Caco-2 (cell line): ENCODE data around the gene ACTRT3. TPM values are rescaled to one million over a fixed set of nuclear protein-coding genes. Genes with fewer than 3 reads are reported as not detected.

Experiments used
- BruUV-seq: library from RNA; stranded (reverse); fragments of 400-500 nt; replicated peaks from 2 replicates; lab custom pipeline; 2021; lab: Mats Ljungman, UMichigan
- CTCF ChIA-PET: fragments of 300-600 bp; sonication (Branson Sonifier 250); formaldehyde crosslinking; loops from one replicate; lab custom pipeline; 2022; ENCODE audit warnings: antibody characterized with exemption; lab: Charles Lee
- POLR2A ChIA-PET: fragments of 300-600 bp; sonication (Branson Sonifier 250); formaldehyde crosslinking; loops from one replicate; lab custom pipeline; 2022; ENCODE audit warnings: antibody characterized with exemption; lab: Charles Lee
- DNase-seq, 2 experiments: peaks; one replicate each; pipeline versions ENCODE4 v3.0.0 to v3.0.0-alpha.2; 2020 to 2022
- H3K27me3 ChIP-seq: replicated peaks from 2 replicates; pipeline ENCODE4 v1.6.0; 2011; ENCODE audit warnings: low read length; ENCODE audit not compliant: control insufficient read depth, insufficient read depth
- H3K36me3 ChIP-seq: 2 replicates; pipeline ENCODE4 v1.5.1; 2011; ENCODE audit warnings: low read length; ENCODE audit not compliant: control insufficient read depth, insufficient read depth
- H3K4me1 ChIP-seq: fragments of 250-450 bp; sonication (Bioruptor Pico); 2 replicates; pipeline ENCODE4 v1.5.1; 2020; ENCODE audit warnings: mild to moderate bottlenecking
- H3K4me3 ChIP-seq: 2 replicates; pipeline ENCODE4 v1.5.1; 2011; ENCODE audit warnings: low read depth, mild to moderate bottlenecking, control low read depth, low read length
- H3K9me3 ChIP-seq: fragments of 250-450 bp; sonication (Bioruptor Pico); 2 replicates; pipeline ENCODE4 v1.5.1; 2020; ENCODE audit warnings: mild to moderate bottlenecking, moderate library complexity
- H3K27ac Mint-ChIP-seq: one replicate; pipeline ENCODE4 v1.8.0; 2022; ENCODE audit warnings: mixed read lengths; ENCODE audit not compliant: unreplicated experiment
- H3K27me3 Mint-ChIP-seq: one replicate; pipeline ENCODE4 v1.8.0; 2022; ENCODE audit warnings: mixed read lengths; ENCODE audit not compliant: insufficient read depth, unreplicated experiment
- H3K36me3 Mint-ChIP-seq: one replicate; pipeline ENCODE4 v1.8.0; 2022; ENCODE audit warnings: mild to moderate bottlenecking, mixed read lengths; ENCODE audit not compliant: insufficient read depth, unreplicated experiment
- H3K4me1 Mint-ChIP-seq: one replicate; pipeline ENCODE4 v1.8.0; 2022; ENCODE audit warnings: low read depth, mixed read lengths; ENCODE audit not compliant: unreplicated experiment
- H3K4me3 Mint-ChIP-seq: one replicate; pipeline ENCODE4 v1.8.0; 2022; ENCODE audit warnings: mild to moderate bottlenecking, moderate library complexity, mixed read lengths; ENCODE audit not compliant: unreplicated experiment
- H3K9me3 Mint-ChIP-seq: one replicate; pipeline ENCODE4 v1.8.0; 2022; ENCODE audit warnings: mixed read lengths; ENCODE audit not compliant: unreplicated experiment
- intact Hi-C: fragments of 100-400 bp; cut with micrococcal nuclease; formaldehyde crosslinking; loops from one replicate; pipeline ENCODE4 v1.10.0; 2022; ENCODE audit not compliant: unreplicated experiment
- total RNA-seq: library from RNA; stranded (reverse); gene quantifications from 2 replicates; pipeline ENCODE4 v1.2.3, GENCODE V29; 2022
- TF ChIP-seq, protein P1 (sequence below), 2 experiments: fragments of 200-600 bp in 1 of 2; IDR thresholded peaks; 1 replicate in 1 of 2; 2 replicates in 1 of 2; pipeline versions ENCODE4 v1.5.1 to v1.8.0; 2011 to 2022; ENCODE audit warnings: antibody characterized with exemption in 1 of 2, control low read depth in 1 of 2, inconsistent platforms in 1 of 2, low read depth in 1 of 2, low read length in 1 of 2, mild to moderate bottlenecking in 1 of 2, moderate library complexity in 1 of 2; ENCODE audit not compliant: insufficient read depth in 1 of 2, severe bottlenecking in 1 of 2, unreplicated experiment in 1 of 2

Gene ACTRT3
- total RNA-seq, 1 experiment from 2014 or later = not detected

DNA sequence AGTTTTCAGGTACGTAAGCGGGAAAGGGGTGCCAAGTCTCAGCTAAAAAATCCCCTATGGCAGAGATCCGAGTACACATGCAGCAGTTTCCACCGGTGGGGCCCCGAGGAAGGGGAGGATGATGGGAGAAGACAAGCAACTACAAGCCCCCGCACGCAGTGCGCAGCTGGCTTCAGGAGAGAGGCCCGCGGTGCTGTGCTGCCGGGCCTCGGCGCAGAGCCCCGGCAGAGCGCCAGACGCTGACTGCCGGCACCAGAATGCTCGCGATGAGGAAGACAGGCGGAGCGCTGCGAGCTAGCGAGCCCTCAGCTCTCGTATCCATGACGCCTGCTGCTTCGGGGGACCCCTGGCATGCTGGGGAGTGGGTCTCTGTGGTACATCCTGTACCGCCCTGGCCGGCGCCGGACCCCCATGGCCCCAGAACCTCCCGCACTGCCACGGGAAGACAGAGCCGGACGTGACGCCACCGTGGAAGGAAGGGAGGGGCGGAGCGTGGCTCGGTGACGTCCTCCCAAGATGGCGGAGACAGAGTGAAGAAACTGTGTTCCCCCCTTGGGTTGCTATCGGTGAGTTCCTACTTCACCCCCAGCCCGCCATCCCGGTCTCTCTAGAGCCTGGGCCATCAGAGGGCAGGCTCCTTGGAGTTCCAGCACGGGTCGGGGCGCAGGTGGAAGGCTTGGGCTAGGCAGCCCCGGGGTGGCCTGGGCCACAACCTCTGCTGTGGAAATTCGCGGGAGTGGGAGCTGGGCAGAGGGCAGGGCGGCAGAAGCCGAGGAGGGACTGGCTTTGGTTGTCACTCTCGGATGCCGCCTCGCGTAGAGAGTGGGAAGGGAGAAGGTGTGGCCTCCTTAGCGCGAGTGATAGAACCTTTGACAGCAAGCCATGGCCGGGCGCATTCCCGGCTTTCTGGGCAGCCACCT is 3.8 kb upstream of the ACTRT3 start, which contains the start of gene MYNN:
Gene MYNN, plus strand, starts transcription at position 500 of the 920 bp plus-strand sequence. CDS start 900 bp downstream, outside the sequence.
- no peaks in the 10 kb centered on the region for H3K27me3 ChIP-seq
- intact Hi-C loops = loop anchor here (1.0 to 2.0 kb wide), 2 partner anchors 10 to 194 kb away; partner anchors contain the start of gene SEC62
- no peaks in the 10 kb centered on the region for H3K9me3 ChIP-seq
- peak; percentile 89 to 92 for DNase-seq
- Mint-ChIP-seq H3K27ac (peak within 1 kb of the TSS; percentile 98), H3K4me3 (peak within 1 kb of the TSS; percentile 94), H3K4me1 (peaks cover 5% of the 10 kb centered on the region), H3K27me3 (no peaks in the 10 kb centered on the region), H3K9me3 (no peaks in the 10 kb centered on the region), H3K36me3 (peaks cover 50% of the 10 kb centered on the region)
- H3K36me3 ChIP-seq = no peaks in the 10 kb centered on the region
- H3K4me3 ChIP-seq = peak within 1 kb of the TSS; percentile 90
- TF ChIP-seq, protein P1, sequence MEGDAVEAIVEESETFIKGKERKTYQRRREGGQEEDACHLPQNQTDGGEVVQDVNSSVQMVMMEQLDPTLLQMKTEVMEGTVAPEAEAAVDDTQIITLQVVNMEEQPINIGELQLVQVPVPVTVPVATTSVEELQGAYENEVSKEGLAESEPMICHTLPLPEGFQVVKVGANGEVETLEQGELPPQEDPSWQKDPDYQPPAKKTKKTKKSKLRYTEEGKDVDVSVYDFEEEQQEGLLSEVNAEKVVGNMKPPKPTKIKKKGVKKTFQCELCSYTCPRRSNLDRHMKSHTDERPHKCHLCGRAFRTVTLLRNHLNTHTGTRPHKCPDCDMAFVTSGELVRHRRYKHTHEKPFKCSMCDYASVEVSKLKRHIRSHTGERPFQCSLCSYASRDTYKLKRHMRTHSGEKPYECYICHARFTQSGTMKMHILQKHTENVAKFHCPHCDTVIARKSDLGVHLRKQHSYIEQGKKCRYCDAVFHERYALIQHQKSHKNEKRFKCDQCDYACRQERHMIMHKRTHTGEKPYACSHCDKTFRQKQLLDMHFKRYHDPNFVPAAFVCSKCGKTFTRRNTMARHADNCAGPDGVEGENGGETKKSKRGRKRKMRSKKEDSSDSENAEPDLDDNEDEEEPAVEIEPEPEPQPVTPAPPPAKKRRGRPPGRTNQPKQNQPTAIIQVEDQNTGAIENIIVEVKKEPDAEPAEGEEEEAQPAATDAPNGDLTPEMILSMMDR (IDR thresholded peaks at IDR 0.05; ENCODE audit: insufficient read depth in 1 of 2, low read depth in 1 of 2, low read length in 1 of 2, severe bottlenecking in 1 of 2, unreplicated experiment in 1 of 2) = peak in 1 of 2 experiments; percentile 24
- POLR2A ChIA-PET = interaction anchor here (0.8 to 1.4 kb wide), 3 partner anchors 8 to 25 kb away, joined by 5 to 12 read pairs (median 6); partner anchors contain the start of gene TERC
- BruUV-seq = TSS peak; percentile 96
- CTCF ChIA-PET = no interaction called here
- no peaks in the 10 kb centered on the region for H3K4me1 ChIP-seq

DNA sequence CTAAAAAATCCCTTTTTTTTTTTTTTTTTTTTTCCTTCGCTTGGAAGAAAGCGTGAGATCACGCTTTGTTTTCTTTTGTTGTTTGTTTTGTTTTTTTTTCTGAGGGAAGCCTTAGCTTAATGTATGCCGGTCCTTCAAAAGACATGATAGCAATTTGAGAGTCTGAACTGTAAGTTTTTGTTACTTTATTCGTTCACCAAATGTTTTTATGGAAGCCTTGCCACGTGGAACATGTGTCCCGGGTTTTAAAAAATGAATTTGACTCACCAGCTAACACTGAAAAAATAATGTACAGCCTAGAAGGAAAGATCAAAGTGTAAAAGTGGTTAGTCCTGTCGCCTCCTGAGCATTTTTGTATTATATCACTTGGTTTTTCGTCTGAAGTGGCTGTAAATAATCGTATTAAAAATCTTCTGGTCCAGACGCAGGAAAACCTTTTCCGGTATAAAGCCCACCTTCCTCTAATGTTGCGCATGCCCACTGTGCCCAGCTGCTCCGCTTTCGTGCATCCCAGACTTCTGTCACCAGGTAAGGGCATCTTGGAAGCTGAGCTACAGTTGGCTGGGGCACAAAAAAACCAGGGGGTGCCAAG is 3.0 kb upstream of the ACTRT3 start:
- Histone ChIP-seq H3K27me3 (no peaks in the 10 kb centered on the region), H3K9me3 (no peaks in the 10 kb centered on the region), H3K36me3 (no peaks in the 10 kb centered on the region), H3K4me3 (peak overlapping the region; percentile 90), H3K4me1 (no peaks in the 10 kb centered on the region)
- no peaks in the 10 kb centered on the region for H3K9me3 Mint-ChIP-seq
- no peaks in the 10 kb centered on the region for H3K27me3 Mint-ChIP-seq
- BruUV-seq = no TSS peak
- intact Hi-C loops = loop anchor here (1.0 to 2.0 kb wide), 2 partner anchors 9 to 194 kb away; partner anchors contain the start of gene SEC62
- H3K4me3 Mint-ChIP-seq = peak overlapping the region; percentile 94
- DNase-seq = peak; percentile 70 to 81
- ChIA-PET CTCF (interaction anchor here (0.5 to 0.7 kb wide), 2 partner anchors 16 to 731 kb away, joined by 4 to 9 read pairs; no protein-coding TSS in a partner anchor), POLR2A (interaction anchor here (0.7 kb wide), 1 partner anchor 1722 kb away, joined by 18 read pairs; no protein-coding TSS in a partner anchor)
- TF ChIP-seq, protein P1 (IDR thresholded peaks at IDR 0.05; ENCODE audit: insufficient read depth in 1 of 2, low read depth in 1 of 2, low read length in 1 of 2, severe bottlenecking in 1 of 2, unreplicated experiment in 1 of 2) = no peak
- H3K36me3 Mint-ChIP-seq = peaks cover 50% of the 10 kb centered on the region
- H3K4me1 Mint-ChIP-seq = peaks cover 5% of the 10 kb centered on the region
- H3K27ac Mint-ChIP-seq = peak overlapping the region; percentile 98
